Erythroblast (primary cell): ENCODE results near the gene INO80.

Source experiments
- DNase-seq, 2 experiments: peaks; one replicate each; lab custom pipeline; 2025; lab: John Stamatoyannopoulos, UW
- GATA1 ChIP-seq: IDR thresholded peaks from 2 replicates; pipeline ENCODE4 v1.6.1; 2011; ENCODE audit warnings: low read depth, mild to moderate bottlenecking, control low read depth, low read length, moderate library complexity
- POLR2A ChIP-seq: IDR thresholded peaks from 2 replicates; pipeline ENCODE4 v1.6.1; 2011; ENCODE audit warnings: mild to moderate bottlenecking, low read length

INO80 gene

DNA sequence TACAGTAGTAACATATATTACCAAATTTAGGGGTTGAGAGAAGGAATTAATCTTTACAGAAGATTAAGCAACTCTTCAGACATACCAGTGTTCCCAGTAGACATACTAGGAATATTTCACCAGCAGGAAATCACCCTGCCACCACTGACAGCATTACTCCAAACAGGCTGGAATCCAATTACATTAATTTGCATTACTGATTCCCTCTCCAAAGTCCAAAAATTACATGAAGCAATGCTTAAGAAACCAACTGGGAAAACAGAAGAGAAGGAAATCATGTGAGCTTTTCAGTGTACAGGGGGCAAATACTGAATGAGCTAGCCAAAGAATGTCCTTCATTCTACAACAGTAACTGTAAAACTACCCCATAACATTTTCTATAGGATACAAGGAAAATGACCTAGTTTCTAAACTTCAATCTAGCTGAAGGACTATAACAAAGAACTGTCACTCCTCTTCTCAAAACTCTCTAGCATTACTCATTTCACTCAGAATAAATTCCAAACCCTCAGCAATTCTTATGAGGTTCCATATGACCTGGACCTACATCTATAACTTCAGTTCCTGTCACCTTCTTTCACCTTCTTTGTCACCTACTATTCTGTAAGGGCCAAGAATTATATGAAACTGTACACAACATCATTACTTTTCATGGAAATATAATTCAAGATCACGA lies 72.7 kb downstream of the INO80 start:
- no peak for DNase-seq
- no peak for TF ChIP-seq GATA1
- no peak for TF ChIP-seq POLR2A

DNA sequence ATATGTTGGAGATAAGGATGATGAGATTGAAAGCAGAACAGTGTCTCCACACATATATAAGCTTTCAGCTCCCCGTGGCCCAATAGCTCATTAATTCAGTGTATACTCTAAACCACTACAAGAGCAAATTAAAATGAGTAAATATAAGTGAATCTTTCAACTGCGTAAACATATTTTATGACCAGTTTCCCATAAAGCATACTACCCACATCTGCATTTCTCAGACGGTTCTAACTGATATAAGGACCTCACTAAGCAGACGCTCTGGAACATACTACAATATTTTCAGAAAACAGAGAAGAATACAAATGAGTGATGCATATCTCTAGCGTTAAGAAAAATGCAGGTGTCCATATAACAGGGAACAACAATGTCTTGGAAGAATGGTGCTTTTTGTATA lies 73.2 kb downstream of the INO80 start:
- DNase-seq, result no peak
- TF ChIP-seq POLR2A, result no peak
- TF ChIP-seq GATA1, result no peak

DNA sequence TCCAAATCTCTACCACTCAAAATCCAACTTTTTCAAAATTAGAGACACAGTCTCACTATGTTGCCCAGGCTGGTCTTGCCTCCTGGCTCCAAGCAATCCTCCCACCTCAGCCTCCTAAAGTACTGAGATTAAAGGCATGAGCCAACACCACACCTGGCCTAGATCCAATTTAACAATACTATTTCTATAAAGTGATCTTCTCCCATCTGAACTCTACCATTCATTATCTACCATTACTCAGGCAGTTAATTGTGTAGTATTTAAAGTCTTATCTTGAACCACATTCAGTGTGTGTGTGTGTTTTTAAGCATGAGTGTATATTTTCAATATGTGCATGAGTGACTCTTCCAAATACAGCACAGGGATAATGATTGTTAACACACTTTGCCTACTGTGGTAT lies 77.0 kb downstream of the INO80 start:
- TF ChIP-seq GATA1, result no peak
- TF ChIP-seq POLR2A, result no peak
- DNase-seq, result peak; percentile 42 to 76

DNA sequence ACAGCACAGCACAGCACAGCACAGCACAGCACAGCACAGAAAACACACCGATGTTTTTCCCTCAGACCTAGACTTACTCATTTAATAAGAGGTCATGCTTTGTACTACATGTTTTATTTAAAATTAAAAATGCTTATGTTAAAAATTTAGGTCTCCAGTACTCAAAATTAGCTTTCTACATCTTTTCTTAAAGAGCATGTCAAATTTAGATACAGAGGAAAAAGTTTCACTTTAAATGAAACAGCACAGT lies 84.1 kb downstream of the INO80 start:
- TF ChIP-seq POLR2A (no peak), GATA1 (no peak)
- DNase-seq, result no peak

DNA sequence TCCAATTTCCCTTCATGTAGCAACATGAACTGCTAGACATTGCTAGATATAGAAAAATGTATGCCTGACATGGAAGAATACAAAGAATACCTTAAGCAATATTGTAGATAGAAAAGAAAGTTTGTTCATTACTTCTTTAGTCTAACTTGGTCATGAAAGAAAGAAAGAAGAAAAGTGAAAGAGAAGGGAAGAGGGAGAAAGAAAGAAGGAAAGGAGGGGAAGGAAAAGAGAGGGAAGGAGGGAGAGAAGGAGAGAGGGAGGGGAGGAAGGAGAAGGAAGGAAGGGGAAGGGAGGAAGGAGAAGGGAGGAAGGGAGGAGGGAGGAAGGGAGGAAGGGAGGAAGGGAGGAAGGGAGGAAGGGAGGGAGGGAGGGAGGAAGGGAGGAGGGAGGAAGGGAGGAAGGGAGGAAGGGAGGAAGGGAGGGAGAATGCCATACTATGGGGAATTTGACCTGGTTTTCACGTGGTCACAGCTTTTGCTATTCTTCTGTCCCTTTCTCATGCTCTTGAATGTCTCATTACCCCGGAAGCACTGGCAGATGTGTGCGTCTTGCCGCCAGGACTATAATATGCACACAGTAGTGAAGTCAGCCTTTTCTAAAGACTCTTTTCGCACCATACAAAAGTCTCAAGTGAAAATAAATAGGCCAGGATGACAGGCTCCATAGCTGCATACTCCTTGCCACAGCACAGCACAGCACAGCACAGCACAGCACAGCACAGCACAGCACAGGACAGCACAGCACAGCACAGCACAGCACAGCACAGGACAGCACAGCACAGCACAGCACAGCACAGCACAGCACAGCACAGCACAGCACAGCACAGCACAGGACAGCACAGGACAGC lies 84.6 kb downstream of the INO80 start:
- DNase-seq, result no peak
- TF ChIP-seq GATA1 (no peak), POLR2A (no peak)

DNA sequence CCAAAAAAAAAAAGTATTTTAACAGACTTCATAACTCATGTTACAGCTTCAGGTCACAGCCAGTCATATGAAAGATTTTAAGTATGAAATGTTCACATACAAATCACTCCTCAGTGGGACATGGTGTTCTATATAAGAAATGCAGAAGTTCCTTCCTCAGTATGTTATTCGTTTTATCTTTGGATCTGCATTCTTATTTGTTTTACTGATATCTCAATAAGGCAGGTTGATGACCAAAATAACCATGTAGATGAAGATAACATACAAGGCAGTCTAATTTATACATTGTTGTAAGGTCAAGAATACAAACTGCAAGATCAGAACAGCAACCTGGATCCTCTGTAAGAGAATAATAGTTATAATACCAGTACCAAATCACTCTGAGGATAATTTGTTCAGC lies 87.2 kb downstream of the INO80 start:
- DNase-seq, result peak in 1 of 2 experiments; percentile 35
- TF ChIP-seq POLR2A (no peak), GATA1 (no peak)

DNA sequence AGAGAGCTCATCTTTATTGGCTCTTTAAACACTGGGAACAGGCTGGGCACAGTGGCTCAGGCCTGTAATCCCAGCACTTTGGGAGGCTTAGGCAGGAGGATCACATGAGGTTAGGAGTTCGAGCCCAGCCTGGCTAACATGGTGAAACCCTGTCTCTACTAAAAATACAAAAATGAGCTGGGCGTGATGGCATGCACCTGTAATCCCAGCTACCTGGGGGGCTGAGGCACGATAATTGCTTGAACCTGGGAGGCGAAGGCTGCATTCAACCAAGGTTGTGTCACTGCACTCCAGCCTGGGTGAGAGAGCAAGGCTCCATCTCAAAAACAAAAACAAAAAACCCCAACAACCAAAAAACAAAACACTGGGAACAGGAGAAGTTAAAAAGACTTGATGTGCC lies 90.7 kb downstream of the INO80 start:
- TF ChIP-seq GATA1, result no peak
- no peak for TF ChIP-seq POLR2A
- DNase-seq, result no peak

DNA sequence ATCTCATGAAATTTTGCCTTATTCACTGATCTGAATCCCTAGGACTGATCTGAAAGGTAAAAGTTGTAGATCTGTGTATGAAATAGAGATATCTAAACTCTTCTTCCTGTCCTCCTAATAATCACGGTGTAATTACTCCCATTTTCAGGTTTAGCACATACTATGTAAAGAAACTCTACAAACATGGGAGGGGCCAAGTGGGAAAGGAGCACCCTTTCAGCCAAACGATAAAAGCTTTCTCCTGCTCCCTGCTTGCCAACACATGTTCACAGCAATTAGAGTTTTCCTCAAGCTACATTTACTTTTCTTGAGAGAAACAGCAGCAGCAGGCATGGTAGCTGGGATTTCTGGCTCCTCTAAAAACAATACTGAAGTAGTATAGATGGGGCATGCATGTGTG lies 91.2 kb downstream of the INO80 start:
- TF ChIP-seq POLR2A (no peak), GATA1 (no peak)
- no peak for DNase-seq

DNA sequence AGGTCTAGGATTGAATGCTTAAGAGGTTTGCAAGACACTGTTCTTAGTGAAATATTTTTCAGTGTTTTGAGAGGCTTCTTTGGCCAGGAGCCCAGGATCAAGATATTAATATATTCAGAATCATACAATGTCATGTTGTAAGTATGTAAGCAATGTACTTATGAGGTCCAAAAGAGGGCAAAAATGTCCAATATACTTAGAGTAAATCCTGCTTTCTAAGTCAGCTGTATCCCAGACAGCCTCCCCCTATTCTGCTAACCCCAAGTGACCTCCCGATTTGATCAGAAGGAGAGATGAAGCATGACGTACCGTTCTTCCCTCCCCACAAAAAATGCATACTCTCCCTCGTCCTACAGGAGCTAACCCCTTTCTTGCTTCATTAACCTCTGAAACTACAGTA lies 91.9 kb downstream of the INO80 start:
- DNase-seq, result no peak
- TF ChIP-seq GATA1 (no peak), POLR2A (no peak)

DNA sequence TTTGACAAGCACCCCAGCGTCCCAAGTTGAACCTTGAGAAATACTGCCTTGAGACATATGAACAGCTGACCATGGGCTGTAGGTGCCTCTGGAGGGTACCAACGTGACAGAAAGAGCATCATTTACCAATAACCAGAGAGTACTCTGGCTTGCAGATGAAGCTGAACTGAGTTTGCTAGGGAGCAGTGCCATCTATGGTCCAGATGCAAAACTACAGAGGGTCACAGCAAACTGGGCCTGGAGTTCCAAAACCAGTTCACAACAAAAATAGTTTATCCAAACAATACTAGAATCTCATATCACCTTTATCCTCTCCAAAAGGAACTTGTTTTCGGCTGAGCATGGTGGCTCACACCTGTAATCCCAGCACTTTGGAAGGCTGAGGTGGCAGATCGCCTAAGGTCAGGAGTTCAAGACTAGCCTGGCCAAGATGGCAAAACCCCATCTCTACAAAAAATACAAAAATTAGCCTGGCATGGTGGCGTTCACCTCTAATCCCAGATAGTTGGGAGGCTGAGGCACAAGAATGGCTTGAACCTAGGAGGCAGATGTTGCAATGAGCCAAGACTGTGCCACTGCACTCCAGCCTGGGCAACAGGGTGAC lies 93.5 kb downstream of the INO80 start:
- DNase-seq, result peak; percentile 59 to 71
- TF ChIP-seq POLR2A (no peak), GATA1 (no peak)

DNA sequence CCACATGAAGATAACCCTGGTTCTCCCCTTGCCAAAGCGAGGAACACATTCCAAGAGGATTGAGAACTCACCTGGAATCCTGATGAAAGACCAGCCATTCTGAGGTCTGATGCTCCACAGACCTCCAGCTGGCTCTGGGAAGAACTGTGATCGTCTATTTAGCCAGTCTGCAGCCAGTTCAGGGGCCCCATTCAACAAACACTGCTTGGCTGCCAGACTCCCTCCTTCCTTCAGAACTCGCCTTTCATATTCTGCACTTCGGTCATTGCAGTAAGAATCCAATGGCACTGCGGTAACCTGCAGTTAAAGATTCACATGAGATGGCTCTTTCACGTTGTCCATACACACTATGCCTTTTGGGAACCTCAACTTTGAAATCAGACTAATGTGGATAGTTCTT lies 95.3 kb downstream of the INO80 start:
- TF ChIP-seq GATA1 (no peak), POLR2A (no peak)
- DNase-seq, result no peak

DNA sequence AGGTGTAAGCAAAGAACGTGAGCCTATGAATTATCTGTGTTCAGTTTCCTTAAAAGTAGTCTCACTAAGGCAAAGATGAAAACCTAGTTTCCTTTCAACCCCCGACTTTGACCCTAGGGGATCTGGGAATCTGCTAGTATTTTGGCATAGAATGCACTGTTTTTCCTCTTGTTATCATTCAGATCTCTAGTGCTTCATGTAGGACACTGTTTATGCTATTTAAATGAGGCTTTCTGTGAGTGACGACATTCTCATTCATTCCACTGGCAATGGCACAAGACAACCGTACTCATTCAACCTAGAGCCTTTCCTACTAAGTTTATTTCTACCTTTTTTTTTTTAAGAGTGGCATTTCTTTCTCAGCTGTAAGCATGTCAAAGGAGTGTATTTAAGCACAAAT lies 95.8 kb downstream of the INO80 start:
- no peak for DNase-seq
- TF ChIP-seq GATA1, result no peak
- TF ChIP-seq POLR2A, result no peak

DNA sequence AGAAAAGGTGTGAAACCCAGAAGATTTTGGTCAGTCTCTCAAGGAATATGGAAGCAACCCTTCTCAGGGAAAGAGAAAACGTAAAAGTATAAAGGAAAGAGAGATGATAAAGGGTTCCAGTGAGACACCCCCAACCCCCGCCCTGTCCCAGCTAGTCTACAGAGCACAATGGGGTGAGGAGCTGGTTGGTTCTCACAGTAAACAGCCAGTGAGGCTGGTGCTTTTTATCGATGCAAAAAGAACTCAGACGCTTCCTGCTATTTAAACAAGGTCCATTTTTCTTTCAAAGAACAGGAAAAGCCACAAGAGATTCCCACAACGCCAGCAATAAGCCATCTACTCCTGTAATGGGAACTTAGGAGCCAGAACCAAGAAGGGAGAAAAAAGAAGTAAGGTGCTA lies 96.9 kb downstream of the INO80 start:
- no peak for DNase-seq

DNA sequence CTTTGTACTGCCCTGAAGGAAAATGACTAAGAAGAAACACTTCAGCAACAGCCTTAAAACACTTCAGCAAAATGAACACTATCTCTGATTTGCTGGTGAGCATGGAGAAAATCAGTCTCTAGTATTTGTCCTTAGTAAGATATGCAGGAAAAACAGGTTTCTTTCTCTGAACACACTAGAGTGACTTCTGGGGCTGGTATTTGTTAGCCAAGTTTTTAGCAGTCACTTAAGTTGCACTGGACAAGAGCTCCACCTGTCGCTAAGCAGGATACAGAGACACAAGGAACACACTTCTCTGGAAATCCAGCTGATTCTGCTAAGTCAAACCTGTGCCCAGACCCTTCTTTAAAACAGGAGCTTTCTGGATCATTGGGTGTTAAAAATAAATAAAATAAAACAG lies 97.5 kb downstream of the INO80 start:
- DNase-seq, result peak in 1 of 2 experiments; percentile 11
- TF ChIP-seq POLR2A (no peak), GATA1 (no peak)

More for the DNA sequence above, 96.9 kb downstream of the INO80 start:
- TF ChIP-seq POLR2A, result no peak
- no peak for TF ChIP-seq GATA1
